ENCODE measurements around the gene PKMYT1.

- no peak for TF ChIP-seq POLR2A (IDR thresholded peaks at IDR 0.05)
- TF ChIP-seq CTCF (IDR thresholded peaks at IDR 0.05) = no peak
Observed at GRCh38 chr16:2999929-3000328, 19.7 kb upstream of the PKMYT1 start.

All from right lobe of liver (tissue), 4 donors.